T-helper 9 cell (primary cell): ENCODE results near the gene DENND1A.

ENCODE experiments used
- DNase-seq: peaks from one replicate; pipeline ENCODE4 v3.0.0-alpha.2; 2020

DENND1A gene

GRCh38 chr9:123605286-123605685, 324.6 kb downstream of the DENND1A start:
- no peak for DNase-seq

GRCh38 chr9:123604861-123605260, 325.1 kb downstream of the DENND1A start:
- DNase-seq, result no peak

- no peak for DNase-seq
Observed at GRCh38 chr9:123601828-123602227, 328.1 kb downstream of the DENND1A start.

GRCh38 chr9:123599781-123600180, 330.1 kb downstream of the DENND1A start:
- no peak for DNase-seq

- no peak for DNase-seq
Observed at GRCh38 chr9:123597876-123598556, 331.9 kb downstream of the DENND1A start.

GRCh38 chr9:123597048-123597447, 332.9 kb downstream of the DENND1A start:
- DNase-seq, result no peak

GRCh38 chr9:123591283-123591682, 338.6 kb downstream of the DENND1A start:
- DNase-seq, result no peak

- no peak for DNase-seq
Observed at GRCh38 chr9:123590499-123590898, 339.4 kb downstream of the DENND1A start.

- DNase-seq, result no peak
Observed at GRCh38 chr9:123589361-123590239, 340.3 kb downstream of the DENND1A start.

- DNase-seq, result no peak
Observed at GRCh38 chr9:123586275-123586674, 343.7 kb downstream of the DENND1A start.

GRCh38 chr9:123584202-123585176, 345.4 kb downstream of the DENND1A start:
- no peak for DNase-seq

- DNase-seq, result no peak
Observed at GRCh38 chr9:123583646-123584045, 346.3 kb downstream of the DENND1A start.

- no peak for DNase-seq
Observed at GRCh38 chr9:123571240-123571639, 358.7 kb downstream of the DENND1A start.

- no peak for DNase-seq
Observed at GRCh38 chr9:123568691-123569688, 360.9 kb downstream of the DENND1A start.

- DNase-seq, result no peak
Observed at GRCh38 chr9:123567013-123567412, 362.9 kb downstream of the DENND1A start.

GRCh38 chr9:123564652-123565051, 365.3 kb downstream of the DENND1A start:
- no peak for DNase-seq

- DNase-seq, result no peak
Observed at GRCh38 chr9:123562844-123563346, 367.0 kb downstream of the DENND1A start.

GRCh38 chr9:123561046-123561445, 368.9 kb downstream of the DENND1A start:
- DNase-seq, result no peak

GRCh38 chr9:123556464-123557435, 373.2 kb downstream of the DENND1A start:
- DNase-seq, result no peak

GRCh38 chr9:123555646-123556045, 374.3 kb downstream of the DENND1A start:
- no peak for DNase-seq
